Thymus (tissue), 11 donors: ENCODE results near the gene ZNF609. TPM values are rescaled to one million over a fixed set of nuclear protein-coding genes. Genes with fewer than 3 reads are reported as not detected.
A peak's percentile ranks its signal among the peaks of the same experiment; 100 is the strongest.

ENCODE experiments used
- DNase-seq, 9 donors: peaks; one replicate each; pipeline ENCODE4 v3.0.0-alpha.2; 2013; ENCODE audit warnings: low spot score in 9 of 9, low read depth in 6 of 9, missing footprints in 1 of 9
- H3K27ac ChIP-seq, 2 donors: one replicate each; pipeline ENCODE4 v1.5.1; 2013; ENCODE audit warnings: control low read depth in 1 of 2, low read depth in 1 of 2, low read length in 1 of 2, mild to moderate bottlenecking in 1 of 2, moderate library complexity in 1 of 2
- H3K27me3 ChIP-seq, 2 donors: one replicate each; pipeline ENCODE4 v1.5.1; 2013; ENCODE audit warnings: low read length in 1 of 2; ENCODE audit not compliant: control insufficient read depth in 2 of 2, insufficient read depth in 1 of 2
- H3K36me3 ChIP-seq, 2 donors: one replicate each; pipeline ENCODE4 v1.5.1; 2013; ENCODE audit warnings: low read length in 1 of 2, mild to moderate bottlenecking in 1 of 2, moderate library complexity in 1 of 2; ENCODE audit not compliant: control insufficient read depth in 2 of 2, insufficient read depth in 2 of 2
- H3K4me1 ChIP-seq, 2 donors: one replicate each; pipeline ENCODE4 v1.5.1; 2013; ENCODE audit warnings: low read length in 2 of 2; ENCODE audit not compliant: control insufficient read depth in 2 of 2, insufficient read depth in 2 of 2
- H3K4me3 ChIP-seq, 2 donors: one replicate each; pipeline ENCODE4 v1.5.1; 2013; ENCODE audit warnings: low read length in 2 of 2, control low read depth in 1 of 2, mild to moderate bottlenecking in 1 of 2
- H3K9me3 ChIP-seq, 2 donors: one replicate each; pipeline ENCODE4 v1.5.1; 2013; ENCODE audit warnings: low read length in 1 of 2, mild to moderate bottlenecking in 1 of 2; ENCODE audit not compliant: control insufficient read depth in 2 of 2, insufficient read depth in 1 of 2
- WGBS: extraction: QIAGEN DNeasy Blood & Tissue Kit; methylation state at CpG from one replicate; pipeline ENCODE4 v1.1.7; 2013; 5-methylcytosine and 5-hydroxymethylcytosine counted together
- polyA plus RNA-seq: library from polyadenylated mRNA; stranded (reverse); fragments of 200-250 nt; gene quantifications from one replicate; pipeline ENCODE4 v1.2.3, GENCODE V29; 2013
- total RNA-seq: library from RNA; stranded (reverse); fragments of 120-200 nt; gene quantifications from one replicate; pipeline ENCODE4 v1.2.4, GENCODE V29; 2013
- donor health status: healthy.

ZNF609 gene
- total and polyA plus RNA-seq, 2 donors: 7.5 to 16.8 TPM

DNA sequence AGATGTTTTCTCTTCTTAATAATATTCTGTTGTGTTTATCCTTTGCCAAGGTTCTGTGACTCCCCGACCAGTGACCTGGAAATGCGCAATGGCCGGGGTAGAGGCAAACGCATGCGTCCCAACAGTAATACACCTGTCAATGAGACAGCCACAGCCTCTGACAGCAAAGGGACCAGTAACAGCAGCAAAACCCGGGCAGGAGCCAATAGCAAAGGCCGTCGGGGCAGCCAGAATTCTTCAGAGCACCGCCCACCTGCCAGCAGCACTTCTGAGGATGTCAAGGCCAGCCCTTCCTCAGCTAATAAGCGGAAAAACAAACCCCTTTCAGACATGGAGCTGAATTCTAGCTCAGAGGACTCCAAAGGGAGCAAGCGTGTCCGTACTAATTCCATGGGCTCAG, 213.5 kb downstream of the ZNF609 start:
- H3K27ac ChIP-seq: no peak overlapping the region
- 97% methylated on average over 12 of the region's 12 CpGs for WGBS
- H3K36me3 ChIP-seq: peaks cover 36 to 53% of the 10 kb centered on the region in 2 donors
- H3K4me1 ChIP-seq: no peaks in the 10 kb centered on the region
- no peaks in the 10 kb centered on the region for H3K27me3 ChIP-seq
- H3K4me3 ChIP-seq: no peak overlapping the region
- no peaks in the 10 kb centered on the region for H3K9me3 ChIP-seq
- no peak for DNase-seq

DNA sequence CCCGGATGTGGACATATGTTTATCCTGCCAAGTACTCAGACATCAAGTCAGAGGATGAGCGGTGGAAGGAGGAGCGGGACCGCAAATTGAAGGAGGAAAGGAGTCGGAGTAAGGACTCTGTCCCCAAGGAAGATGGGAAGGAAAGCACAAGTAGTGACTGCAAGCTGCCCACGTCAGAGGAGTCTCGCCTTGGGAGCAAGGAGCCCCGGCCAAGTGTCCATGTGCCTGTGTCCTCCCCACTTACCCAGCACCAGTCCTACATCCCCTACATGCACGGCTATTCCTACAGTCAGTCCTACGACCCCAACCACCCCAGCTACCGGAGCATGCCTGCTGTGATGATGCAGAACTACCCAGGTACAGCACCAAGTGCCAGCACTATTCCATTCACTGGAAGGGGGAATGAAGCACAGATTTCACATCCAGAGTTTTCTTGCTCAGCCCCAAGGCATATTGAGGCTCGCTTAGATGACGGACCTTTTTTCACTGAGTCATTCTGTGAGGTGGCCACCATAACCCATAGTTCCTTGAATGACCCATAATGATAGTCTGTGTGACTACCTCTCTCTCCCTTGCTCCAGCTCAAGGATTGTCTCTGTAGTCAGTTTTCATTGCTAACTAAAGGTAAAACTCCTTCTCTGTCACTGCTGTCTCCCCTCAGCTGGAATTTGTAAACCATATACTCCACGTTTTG, 217.9 kb downstream of the ZNF609 start:
- H3K9me3 ChIP-seq: no peaks in the 10 kb centered on the region
- WGBS: 97% methylated on average over 14 of the region's 14 CpGs
- no peak overlapping the region for H3K27ac ChIP-seq
- H3K4me1 ChIP-seq: no peaks in the 10 kb centered on the region
- no peaks in the 10 kb centered on the region for H3K27me3 ChIP-seq
- peaks cover 74 to 80% of the 10 kb centered on the region in 2 donors for H3K36me3 ChIP-seq
- DNase-seq: no peak
- no peak overlapping the region for H3K4me3 ChIP-seq

GRCh38 chr15:64680097-64680496, 219.7 kb downstream of the ZNF609 start:
- 90% methylated on average over 2 of the region's 2 CpGs for WGBS
- Histone ChIP-seq H3K4me3 (no peak overlapping the region), H3K27ac (no peak overlapping the region), H3K9me3 (no peaks in the 10 kb centered on the region), H3K27me3 (no peaks in the 10 kb centered on the region), H3K4me1 (no peaks in the 10 kb centered on the region), H3K36me3 (peaks cover 75 to 79% of the 10 kb centered on the region in 2 donors)
- no peak for DNase-seq

GRCh38 chr15:64681424-64682024, 221.1 kb downstream of the ZNF609 start:
- WGBS: 93% methylated on average over 9 of the region's 9 CpGs
- H3K4me1 ChIP-seq: no peaks in the 10 kb centered on the region
- no peak overlapping the region for H3K4me3 ChIP-seq
- H3K27ac ChIP-seq: no peak overlapping the region
- DNase-seq: no peak
- no peaks in the 10 kb centered on the region for H3K9me3 ChIP-seq
- H3K27me3 ChIP-seq: no peaks in the 10 kb centered on the region
- peaks cover 71 to 78% of the 10 kb centered on the region in 2 donors for H3K36me3 ChIP-seq

- Histone ChIP-seq H3K9me3 (no peaks in the 10 kb centered on the region), H3K4me3 (no peak overlapping the region), H3K27me3 (no peaks in the 10 kb centered on the region), H3K4me1 (no peaks in the 10 kb centered on the region), H3K27ac (no peak overlapping the region), H3K36me3 (peaks cover 77 to 84% of the 10 kb centered on the region in 2 donors)
- DNase-seq: no peak
- 96% methylated on average over 3 of the region's 3 CpGs for WGBS
These were observed 221.9 kb downstream of the ZNF609 start for GRCh38 chr15:64682255-64682654.

DNA sequence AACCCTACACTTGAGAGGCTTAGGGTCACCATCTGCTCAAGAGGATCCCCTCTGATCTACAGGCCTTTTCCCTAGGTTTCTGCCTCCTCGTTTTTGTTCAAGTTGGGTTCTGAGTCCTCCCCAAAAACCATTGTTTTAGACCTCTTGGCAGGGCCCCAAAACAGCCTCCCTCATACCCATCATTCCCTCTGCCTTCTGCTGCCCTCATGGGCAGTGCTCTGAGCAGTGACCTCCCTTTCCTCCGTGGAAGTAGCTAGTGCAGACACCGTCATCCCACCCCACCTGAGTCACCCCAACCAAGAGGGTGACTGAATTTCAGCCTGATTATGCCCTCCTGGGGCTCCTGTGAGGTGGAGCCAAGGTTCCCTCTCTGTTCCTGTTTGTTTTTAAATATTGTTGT, 223.0 kb downstream of the ZNF609 start:
- peaks cover 80 to 89% of the 10 kb centered on the region in 2 donors for H3K36me3 ChIP-seq
- no peak overlapping the region for H3K27ac ChIP-seq
- no peaks in the 10 kb centered on the region for H3K9me3 ChIP-seq
- no peaks in the 10 kb centered on the region for H3K4me1 ChIP-seq
- H3K4me3 ChIP-seq: no peak overlapping the region
- no peaks in the 10 kb centered on the region for H3K27me3 ChIP-seq
- no peak for DNase-seq
- WGBS: 92% methylated on average over 3 of the region's 3 CpGs

DNA sequence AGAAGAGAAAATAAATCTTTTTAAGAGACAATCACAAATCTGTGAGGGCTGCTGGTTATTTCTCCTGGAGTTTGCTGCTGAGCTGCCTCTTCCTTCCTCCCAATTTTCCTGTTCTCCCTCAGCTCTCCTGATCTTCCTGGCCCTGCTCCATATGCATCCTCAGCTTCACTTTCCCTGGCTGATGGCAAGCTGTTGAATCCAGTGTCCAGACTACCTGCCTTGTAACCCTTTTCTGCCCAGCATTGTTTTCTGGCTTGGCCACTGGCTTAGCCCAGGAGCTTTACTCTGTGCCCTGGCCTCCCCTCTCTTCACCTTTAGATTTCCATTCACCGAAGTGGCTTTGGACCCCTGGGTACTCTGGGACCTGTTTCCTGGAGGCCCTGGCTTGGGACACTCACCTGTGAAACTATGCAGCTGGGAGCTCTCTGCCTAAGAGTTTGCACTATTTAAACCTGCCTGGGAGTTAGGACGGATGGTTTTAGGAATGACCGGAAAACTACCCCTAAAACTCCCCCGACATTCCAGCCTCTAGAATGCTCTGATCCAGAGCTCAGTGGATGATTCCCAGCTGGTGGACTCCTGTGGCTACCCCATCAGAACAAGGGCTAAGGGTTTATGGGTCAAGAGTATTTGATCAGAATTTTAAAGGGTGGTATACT, 225.0 kb downstream of the ZNF609 start:
- H3K27me3 ChIP-seq: no peaks in the 10 kb centered on the region
- peak overlapping the region in 1 of 2 donors; percentile 8 for H3K27ac ChIP-seq
- H3K4me3 ChIP-seq: no peak overlapping the region
- 97% methylated on average over 4 of the region's 4 CpGs for WGBS
- H3K4me1 ChIP-seq: no peaks in the 10 kb centered on the region
- peaks cover 82 to 90% of the 10 kb centered on the region in 2 donors for H3K36me3 ChIP-seq
- no peaks in the 10 kb centered on the region for H3K9me3 ChIP-seq
- DNase-seq: no peak

DNA sequence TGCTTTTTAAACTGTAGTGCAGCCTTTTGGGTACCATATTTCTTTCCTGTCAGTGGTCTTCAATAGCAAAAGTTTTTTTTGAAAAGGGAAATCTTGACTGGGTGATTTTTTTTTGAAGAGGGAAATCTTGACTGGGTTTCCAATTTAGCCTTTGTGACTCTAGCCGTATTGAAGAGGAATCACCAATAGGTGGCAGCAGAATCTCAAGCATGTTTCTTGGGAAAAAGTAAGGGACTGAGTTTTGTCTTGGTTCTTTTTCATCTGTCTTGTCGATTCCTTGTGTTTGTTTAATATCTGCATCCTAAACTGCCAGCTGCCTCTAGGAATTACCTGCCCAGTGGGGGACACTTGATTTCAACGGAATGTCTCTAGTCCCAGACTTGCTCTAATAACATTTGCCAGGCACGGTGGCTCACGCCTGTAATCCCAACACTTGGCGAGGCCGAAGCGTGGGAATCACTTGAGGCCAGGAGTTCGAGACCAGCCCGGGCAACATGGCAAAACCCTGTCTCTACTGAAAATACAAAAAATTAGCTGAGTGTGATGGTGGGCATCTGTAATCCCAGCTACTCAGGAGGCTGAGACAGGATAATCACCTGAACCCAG, 225.9 kb downstream of the ZNF609 start:
- Histone ChIP-seq H3K27ac (no peak overlapping the region), H3K36me3 (peaks cover 78 to 90% of the 10 kb centered on the region in 2 donors), H3K9me3 (no peaks in the 10 kb centered on the region), H3K27me3 (no peaks in the 10 kb centered on the region), H3K4me3 (no peak overlapping the region), H3K4me1 (no peaks in the 10 kb centered on the region)
- 78% methylated on average over 10 of the region's 10 CpGs for WGBS
- peak in 7 of 9 donors; percentile 41 to 78 (median 59) for DNase-seq

DNA sequence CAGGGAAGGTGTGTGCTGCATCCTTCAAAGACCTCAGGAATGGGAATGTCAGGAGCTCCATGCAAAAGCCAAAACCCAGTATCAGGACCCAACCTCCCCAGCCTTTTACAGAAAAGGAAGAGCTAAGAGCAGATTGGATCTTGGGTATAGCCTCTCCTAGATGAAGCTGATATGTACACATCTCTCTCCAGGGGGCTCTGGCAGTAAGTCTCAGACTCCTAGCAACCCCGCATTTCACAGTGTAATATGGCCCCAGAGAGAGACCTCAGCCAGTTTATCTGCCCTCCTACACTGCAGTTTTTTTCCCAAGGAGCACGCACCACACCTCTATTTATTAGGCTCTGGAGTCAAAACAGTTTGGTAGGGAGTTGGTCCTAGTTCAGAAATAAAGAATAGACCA, 226.8 kb downstream of the ZNF609 start:
- no peaks in the 10 kb centered on the region for H3K9me3 ChIP-seq
- 96% methylated on average over 2 of the region's 2 CpGs for WGBS
- no peaks in the 10 kb centered on the region for H3K27me3 ChIP-seq
- DNase-seq: no peak
- H3K36me3 ChIP-seq: peaks cover 69 to 90% of the 10 kb centered on the region in 2 donors
- H3K4me3 ChIP-seq: no peak overlapping the region
- H3K27ac ChIP-seq: no peak overlapping the region
- H3K4me1 ChIP-seq: peaks cover 0 to 6% of the 10 kb centered on the region in 2 donors
